ENCODE measurements around the gene ARSG.

DNA sequence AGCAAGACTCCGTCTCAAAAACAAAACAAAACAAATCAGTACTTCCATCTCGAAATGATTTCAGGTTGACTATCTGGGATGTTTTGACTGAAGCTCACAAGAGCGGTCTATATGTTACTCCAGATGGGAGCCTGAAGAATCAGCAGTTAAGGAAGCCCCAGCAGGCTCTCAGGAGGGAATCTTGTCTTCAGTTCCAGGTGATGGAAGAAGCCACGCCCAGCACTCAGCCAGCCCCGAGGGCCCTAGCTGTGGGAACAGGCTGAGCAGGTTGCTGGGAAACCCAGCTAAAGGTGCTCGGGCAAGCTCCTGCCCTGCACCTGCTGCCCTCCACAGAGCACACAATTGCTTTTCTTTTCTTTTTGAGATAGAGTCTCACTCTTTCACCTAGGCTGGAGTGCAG, 133.6 kb downstream of the ARSG start:
- no peak for TF ChIP-seq CTCF (IDR thresholded peaks at IDR 0.05; ENCODE audit: insufficient read depth, low read length, poor library complexity, severe bottlenecking)
- TF ChIP-seq EZH2phosphoT487 (conservative IDR thresholded peaks at IDR 0.05; ENCODE audit: low read length), result no peak

Data from SU-DHL-6 (cell line).